ENCODE measurements around the gene GTF2F2. TPM values are rescaled to one million over a fixed set of nuclear protein-coding genes. Genes with fewer than 3 reads are reported as not detected.

GTF2F2 gene
- total and polyA plus RNA-seq, 2 donors (not counting 1 experiment from before 2014, with no cell fraction given) = 5.9 to 19.6 TPM

DNA sequence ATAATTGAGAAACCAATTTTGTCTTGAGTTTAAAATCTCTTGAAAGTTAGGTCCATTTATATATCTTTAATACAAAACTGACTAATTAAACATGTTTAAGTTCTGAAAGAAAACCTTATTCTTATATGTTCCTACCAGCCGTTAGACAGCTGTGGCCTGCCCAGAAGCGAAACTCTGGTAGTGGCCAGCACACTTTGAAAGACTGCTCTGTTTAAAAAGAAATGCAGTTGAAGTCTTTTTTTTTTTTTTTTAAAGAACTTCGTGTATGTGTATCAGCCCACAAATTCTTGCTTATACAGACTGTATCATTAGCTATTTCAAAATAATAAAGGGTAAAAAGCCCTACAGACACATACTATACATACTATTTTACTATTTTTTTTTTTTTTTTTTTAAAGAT lies 46.5 kb downstream of the GTF2F2 start:
- H3K4me3 ChIP-seq (ENCODE audit: control extremely low read depth in 1 of 5, extremely low read depth in 1 of 5, insufficient read depth in 1 of 5, low read depth in 2 of 5, low read length in 4 of 5) = no peak overlapping the region
- no peak for DNase-seq
- TF ChIP-seq, protein P1, sequence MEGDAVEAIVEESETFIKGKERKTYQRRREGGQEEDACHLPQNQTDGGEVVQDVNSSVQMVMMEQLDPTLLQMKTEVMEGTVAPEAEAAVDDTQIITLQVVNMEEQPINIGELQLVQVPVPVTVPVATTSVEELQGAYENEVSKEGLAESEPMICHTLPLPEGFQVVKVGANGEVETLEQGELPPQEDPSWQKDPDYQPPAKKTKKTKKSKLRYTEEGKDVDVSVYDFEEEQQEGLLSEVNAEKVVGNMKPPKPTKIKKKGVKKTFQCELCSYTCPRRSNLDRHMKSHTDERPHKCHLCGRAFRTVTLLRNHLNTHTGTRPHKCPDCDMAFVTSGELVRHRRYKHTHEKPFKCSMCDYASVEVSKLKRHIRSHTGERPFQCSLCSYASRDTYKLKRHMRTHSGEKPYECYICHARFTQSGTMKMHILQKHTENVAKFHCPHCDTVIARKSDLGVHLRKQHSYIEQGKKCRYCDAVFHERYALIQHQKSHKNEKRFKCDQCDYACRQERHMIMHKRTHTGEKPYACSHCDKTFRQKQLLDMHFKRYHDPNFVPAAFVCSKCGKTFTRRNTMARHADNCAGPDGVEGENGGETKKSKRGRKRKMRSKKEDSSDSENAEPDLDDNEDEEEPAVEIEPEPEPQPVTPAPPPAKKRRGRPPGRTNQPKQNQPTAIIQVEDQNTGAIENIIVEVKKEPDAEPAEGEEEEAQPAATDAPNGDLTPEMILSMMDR (IDR thresholded peaks at IDR 0.05) = no peak
- no peak for TF ChIP-seq EZH2 (IDR thresholded peaks at IDR 0.05; ENCODE audit: borderline replicate concordance, insufficient read depth, low read depth, low read length, poor library complexity, severe bottlenecking)
- no CpG with 5 or more reads among the region's 3 CpGs for WGBS (ENCODE audit: insufficient coverage)
- H3K27ac ChIP-seq (ENCODE audit: low read length in 2 of 2) = no peak overlapping the region
- CTCF ChIA-PET = no interaction called here
- H3K36me3 ChIP-seq (replicated peaks in 1 of 2; ENCODE audit: control extremely low read depth in 1 of 2, control insufficient read depth in 1 of 2, extremely low read depth in 1 of 2, insufficient read depth in 2 of 2, low read length in 1 of 2) = peaks cover 5 to 8% of the 10 kb centered on the region in 2 experiments
- H3K4me2 ChIP-seq (replicated peaks; ENCODE audit: low read depth, low read length, poor library complexity, severe bottlenecking) = no peak overlapping the region
- Mint-ChIP-seq H3K4me1 (peaks cover 4% of the 10 kb centered on the region), H3K27ac (no peak overlapping the region), H3K9me3 (ENCODE audit: insufficient read depth) (no peaks in the 10 kb centered on the region), H3K27me3 (no peaks in the 10 kb centered on the region), H3K4me3 (no peak overlapping the region)
- ATAC-seq (ENCODE audit: low read depth) = no peak
- POLR2A ChIA-PET = no interaction called here
- H3K79me2 ChIP-seq (ENCODE audit: control insufficient read depth, insufficient read depth, low read length) = peaks cover 3% of the 10 kb centered on the region
- intact Hi-C loops (cut with micrococcal nuclease) = no loop called here
- H3K4me1 ChIP-seq (ENCODE audit: control insufficient read depth in 2 of 2, insufficient read depth in 2 of 2, low read length in 2 of 2) = peaks cover 0 to 3% of the 10 kb centered on the region in 2 donors
- H3K9ac ChIP-seq (ENCODE audit: low read length) = no peak overlapping the region
- H3K9me3 ChIP-seq (ENCODE audit: control extremely low read depth in 1 of 3, control insufficient read depth in 2 of 3, insufficient read depth in 1 of 3, low read length in 2 of 3) = peaks cover 0 to 7% (median 0%) of the 10 kb centered on the region in 3 donors
- H4K20me1 ChIP-seq (ENCODE audit: control insufficient read depth, insufficient read depth, low read length, poor library complexity, severe bottlenecking) = no peaks in the 10 kb centered on the region
- no peak overlapping the region for H2AFZ ChIP-seq (ENCODE audit: insufficient read depth, low read depth, low read length, poor library complexity, severe bottlenecking)
- H3K27me3 ChIP-seq (replicated peaks in 1 of 4; ENCODE audit: control extremely low read depth in 1 of 4, control insufficient read depth in 3 of 4, insufficient read depth in 4 of 4, low read length in 3 of 4) = no peaks in the 10 kb centered on the region

DNA sequence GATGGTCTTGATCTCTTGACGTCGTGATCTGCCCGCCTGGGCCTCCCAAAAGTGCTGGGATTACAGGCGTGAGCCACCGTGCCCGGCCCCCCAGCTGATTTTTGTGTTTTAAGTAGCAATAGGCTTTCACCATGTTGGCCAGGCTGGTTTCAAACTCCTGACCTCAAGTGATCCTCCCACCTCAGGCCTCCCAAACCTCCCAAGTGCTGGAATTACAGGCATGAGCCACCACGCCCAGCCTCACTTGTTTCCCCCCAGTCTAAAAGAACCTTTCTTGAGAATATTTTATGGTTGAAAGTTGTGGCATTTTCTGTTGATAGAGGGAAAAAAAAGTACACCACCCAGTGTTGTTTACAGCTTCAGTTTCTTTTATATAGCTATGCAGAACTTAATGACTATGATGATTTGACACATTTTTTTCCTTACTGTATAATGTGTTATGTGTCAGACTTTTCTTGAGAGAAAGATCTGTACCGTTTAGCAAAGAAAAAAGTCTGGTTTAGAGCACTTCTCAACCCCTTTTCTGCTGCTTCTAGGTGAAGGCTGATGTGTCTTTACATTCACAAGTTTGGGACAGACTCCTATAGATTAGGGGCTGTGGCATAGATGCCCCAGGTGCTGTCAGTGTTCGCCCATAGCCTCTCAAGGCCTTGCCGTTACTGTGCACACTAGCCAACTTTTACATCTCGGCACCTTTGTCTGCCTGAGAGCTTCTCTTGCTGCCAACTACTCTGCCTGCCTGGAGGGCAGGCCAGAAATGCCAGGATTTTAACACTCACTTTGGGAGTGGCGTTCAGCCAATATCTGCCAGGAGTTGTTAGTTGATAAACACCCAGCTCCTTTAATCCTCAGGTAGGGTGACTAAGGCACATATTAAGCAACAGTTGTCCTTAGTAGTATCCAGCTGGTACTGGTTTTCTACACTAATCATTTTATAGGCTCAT lies 47.6 kb downstream of the GTF2F2 start:
- Histone ChIP-seq H4K20me1 (ENCODE audit: control insufficient read depth, insufficient read depth, low read length, poor library complexity, severe bottlenecking) (no peaks in the 10 kb centered on the region), H3K4me3 (ENCODE audit: control extremely low read depth in 1 of 5, extremely low read depth in 1 of 5, insufficient read depth in 1 of 5, low read depth in 2 of 5, low read length in 4 of 5) (no peak overlapping the region), H3K27ac (ENCODE audit: low read length in 2 of 2) (no peak overlapping the region), H3K36me3 (replicated peaks in 1 of 2; ENCODE audit: control extremely low read depth in 1 of 2, control insufficient read depth in 1 of 2, extremely low read depth in 1 of 2, insufficient read depth in 2 of 2, low read length in 1 of 2) (peaks cover 5 to 8% of the 10 kb centered on the region in 2 experiments), H3K27me3 (replicated peaks in 1 of 4; ENCODE audit: control extremely low read depth in 1 of 4, control insufficient read depth in 3 of 4, insufficient read depth in 4 of 4, low read length in 3 of 4) (no peaks in the 10 kb centered on the region), H3K9ac (ENCODE audit: low read length) (no peak overlapping the region), H2AFZ (ENCODE audit: insufficient read depth, low read depth, low read length, poor library complexity, severe bottlenecking) (no peak overlapping the region), H3K9me3 (ENCODE audit: control extremely low read depth in 1 of 3, control insufficient read depth in 2 of 3, insufficient read depth in 1 of 3, low read length in 2 of 3) (peaks cover 0 to 7% (median 0%) of the 10 kb centered on the region in 3 donors), H3K4me1 (ENCODE audit: control insufficient read depth in 2 of 2, insufficient read depth in 2 of 2, low read length in 2 of 2) (peaks cover 0 to 1% of the 10 kb centered on the region in 2 donors), H3K79me2 (ENCODE audit: control insufficient read depth, insufficient read depth, low read length) (peaks cover 3% of the 10 kb centered on the region), H3K4me2 (replicated peaks; ENCODE audit: low read depth, low read length, poor library complexity, severe bottlenecking) (no peak overlapping the region)
- no peaks in the 10 kb centered on the region for H3K27me3 Mint-ChIP-seq
- peaks cover 2% of the 10 kb centered on the region for H3K4me1 Mint-ChIP-seq
- CTCF ChIA-PET = no interaction called here
- no peak overlapping the region for H3K27ac Mint-ChIP-seq
- TF ChIP-seq, protein P1 (IDR thresholded peaks at IDR 0.05) = no peak
- no peak for TF ChIP-seq EZH2 (IDR thresholded peaks at IDR 0.05; ENCODE audit: borderline replicate concordance, insufficient read depth, low read depth, low read length, poor library complexity, severe bottlenecking)
- DNase-seq (no peak), ATAC-seq (ENCODE audit: low read depth) (no peak)
- WGBS (ENCODE audit: insufficient coverage) = 88% methylated on average over 4 of the region's 12 CpGs
- intact Hi-C loops (cut with micrococcal nuclease) = no loop called here
- POLR2A ChIA-PET = no interaction called here
- no peak overlapping the region for H3K4me3 Mint-ChIP-seq
- no peaks in the 10 kb centered on the region for H3K9me3 Mint-ChIP-seq (ENCODE audit: insufficient read depth)
